Sigmoid colon (tissue), 3 donors: ENCODE results near the gene CLDN15.

ENCODE experiments used
- CTCF ChIP-seq, 4 experiments: fragments of 450-650 bp in 3 of 4; fragments of 200-600 bp in 1 of 4; IDR thresholded peaks; one replicate each; pipeline ENCODE4 v1.5.1; 2016 to 2019; ENCODE audit warnings: antibody characterized with exemption in 4 of 4, mild to moderate bottlenecking in 3 of 4, moderate library complexity in 2 of 4
- POLR2A ChIP-seq, 2 donors: fragments of 450-650 bp; IDR thresholded peaks; one replicate each; pipeline ENCODE4 v1.6.1; 2016; ENCODE audit warnings: antibody characterized with exemption in 2 of 2, mild to moderate bottlenecking in 2 of 2, moderate library complexity in 2 of 2

- TF ChIP-seq CTCF (IDR thresholded peaks at IDR 0.05) (no peak), POLR2A (IDR thresholded peaks at IDR 0.05) (peak in 1 of 2 donors; percentile 37)
Measured at GRCh38 chr7:101217388-101218235, 20.0 kb downstream of the CLDN15 start, which contains the start of the genes PLOD3 and ZNHIT1.
